Skeletal muscle tissue (tissue), 4 donors: ENCODE data around the gene MAGI2. TPM values are rescaled to one million over a fixed set of nuclear protein-coding genes. Genes with fewer than 3 reads are reported as not detected.

Experiments used
- H3K27ac ChIP-seq: one replicate; pipeline ENCODE4 v1.7.0; 2013; ENCODE audit warnings: mild to moderate bottlenecking, low read depth, low read length, inconsistent platforms
- H3K27me3 ChIP-seq, 3 donors: one replicate each; pipeline ENCODE4 v1.7.0; 2013; ENCODE audit warnings: low read length in 3 of 3; ENCODE audit not compliant: control insufficient read depth in 3 of 3, insufficient read depth in 3 of 3
- H3K36me3 ChIP-seq, 3 donors: one replicate each; pipeline ENCODE4 v1.7.0; 2013; ENCODE audit warnings: low read length in 3 of 3; ENCODE audit not compliant: control insufficient read depth in 3 of 3, insufficient read depth in 3 of 3
- H3K4me1 ChIP-seq, 3 donors: one replicate each; pipeline ENCODE4 v1.7.0; 2013; ENCODE audit warnings: low read length in 3 of 3, mild to moderate bottlenecking in 3 of 3; ENCODE audit not compliant: control insufficient read depth in 3 of 3, insufficient read depth in 3 of 3
- H3K4me3 ChIP-seq, 3 donors: one replicate each; pipeline ENCODE4 v1.7.0; 2013; ENCODE audit warnings: low read length in 3 of 3
- H3K9ac ChIP-seq, 3 donors: one replicate each; pipeline ENCODE4 v1.7.0; 2013; ENCODE audit warnings: low read length in 3 of 3, mild to moderate bottlenecking in 3 of 3, moderate library complexity in 2 of 3, low read depth in 1 of 3
- H3K9me3 ChIP-seq, 3 donors: one replicate each; pipeline ENCODE4 v1.7.0; 2013; ENCODE audit warnings: low read length in 3 of 3; ENCODE audit not compliant: control insufficient read depth in 3 of 3
- total RNA-seq: library from RNA; depleted of rRNA; stranded (reverse); fragments of >200 nt; gene quantifications from one replicate; pipeline ENCODE4 v1.2.3, GENCODE V29; 2014
- donor health status: Osteomylitis.

MAGI2 gene
- total RNA-seq, 1 donor from 2014 or later = 4.2 TPM

GRCh38 chr7:79420464-79420863, 33.0 kb downstream of the MAGI2 start:
- Histone ChIP-seq H3K4me3 (no peak overlapping the region), H3K36me3 (no peaks in the 10 kb centered on the region), H3K4me1 (no peaks in the 10 kb centered on the region), H3K27me3 (no peaks in the 10 kb centered on the region), H3K27ac (no peak overlapping the region), H3K9ac (no peak overlapping the region), H3K9me3 (no peaks in the 10 kb centered on the region)

- Histone ChIP-seq H3K4me3 (no peak overlapping the region), H3K27me3 (no peaks in the 10 kb centered on the region), H3K27ac (no peak overlapping the region), H3K36me3 (no peaks in the 10 kb centered on the region), H3K9me3 (no peaks in the 10 kb centered on the region), H3K9ac (no peak overlapping the region), H3K4me1 (no peaks in the 10 kb centered on the region)
Measured at GRCh38 chr7:79414910-79415309, 38.6 kb downstream of the MAGI2 start.

GRCh38 chr7:79412915-79413314, 40.6 kb downstream of the MAGI2 start:
- H3K27me3 ChIP-seq = no peaks in the 10 kb centered on the region
- no peak overlapping the region for H3K9ac ChIP-seq
- H3K9me3 ChIP-seq = no peaks in the 10 kb centered on the region
- no peak overlapping the region for H3K27ac ChIP-seq
- H3K4me3 ChIP-seq = no peak overlapping the region
- no peaks in the 10 kb centered on the region for H3K4me1 ChIP-seq
- H3K36me3 ChIP-seq = no peaks in the 10 kb centered on the region

GRCh38 chr7:79412438-79412837, 41.0 kb downstream of the MAGI2 start:
- Histone ChIP-seq H3K36me3 (no peaks in the 10 kb centered on the region), H3K27ac (no peak overlapping the region), H3K27me3 (no peaks in the 10 kb centered on the region), H3K9ac (no peak overlapping the region), H3K4me3 (no peak overlapping the region), H3K9me3 (no peaks in the 10 kb centered on the region), H3K4me1 (no peaks in the 10 kb centered on the region)

GRCh38 chr7:79410345-79410744, 43.1 kb downstream of the MAGI2 start:
- H3K9me3 ChIP-seq = no peaks in the 10 kb centered on the region
- H3K36me3 ChIP-seq = no peaks in the 10 kb centered on the region
- H3K27me3 ChIP-seq = no peaks in the 10 kb centered on the region

GRCh38 chr7:79407351-79407750, 46.1 kb downstream of the MAGI2 start:
- Histone ChIP-seq H3K36me3 (no peaks in the 10 kb centered on the region), H3K4me3 (no peak overlapping the region), H3K4me1 (no peaks in the 10 kb centered on the region), H3K27me3 (no peaks in the 10 kb centered on the region), H3K27ac (no peak overlapping the region), H3K9ac (no peak overlapping the region), H3K9me3 (no peaks in the 10 kb centered on the region)

More at GRCh38 chr7:79410345-79410744, 43.1 kb downstream of the MAGI2 start:
- no peaks in the 10 kb centered on the region for H3K4me1 ChIP-seq
- H3K27ac ChIP-seq = no peak overlapping the region
- no peak overlapping the region for H3K9ac ChIP-seq
- H3K4me3 ChIP-seq = no peak overlapping the region

GRCh38 chr7:79406371-79406770, 47.1 kb downstream of the MAGI2 start:
- H3K27me3 ChIP-seq = no peaks in the 10 kb centered on the region
- H3K9ac ChIP-seq = no peak overlapping the region
- H3K4me3 ChIP-seq = no peak overlapping the region
- H3K4me1 ChIP-seq = peaks cover 0 to under 1% (median 0%) of the 10 kb centered on the region in 3 donors
- no peaks in the 10 kb centered on the region for H3K9me3 ChIP-seq
- H3K36me3 ChIP-seq = no peaks in the 10 kb centered on the region
- no peak overlapping the region for H3K27ac ChIP-seq

- no peak overlapping the region for H3K4me3 ChIP-seq
- no peak overlapping the region for H3K27ac ChIP-seq
- H3K9me3 ChIP-seq = no peaks in the 10 kb centered on the region
- no peak overlapping the region for H3K9ac ChIP-seq
- peaks cover 0 to 5% (median 0%) of the 10 kb centered on the region in 3 donors for H3K4me1 ChIP-seq
- no peaks in the 10 kb centered on the region for H3K27me3 ChIP-seq
- no peaks in the 10 kb centered on the region for H3K36me3 ChIP-seq
Measured at GRCh38 chr7:79405368-79405767, 48.1 kb downstream of the MAGI2 start.

- no peak overlapping the region for H3K9ac ChIP-seq
- H3K36me3 ChIP-seq = no peaks in the 10 kb centered on the region
- no peak overlapping the region for H3K4me3 ChIP-seq
- H3K9me3 ChIP-seq = no peaks in the 10 kb centered on the region
- H3K27me3 ChIP-seq = no peaks in the 10 kb centered on the region
- H3K4me1 ChIP-seq = peaks cover 0 to 5% (median 0%) of the 10 kb centered on the region in 3 donors
- no peak overlapping the region for H3K27ac ChIP-seq
Measured at GRCh38 chr7:79403879-79404278, 49.6 kb downstream of the MAGI2 start.

GRCh38 chr7:79403451-79403850, 50.0 kb downstream of the MAGI2 start:
- no peak overlapping the region for H3K27ac ChIP-seq
- H3K9me3 ChIP-seq = no peaks in the 10 kb centered on the region
- H3K4me3 ChIP-seq = no peak overlapping the region
- no peaks in the 10 kb centered on the region for H3K36me3 ChIP-seq
- no peak overlapping the region for H3K9ac ChIP-seq
- peaks cover 0 to 5% (median 0%) of the 10 kb centered on the region in 3 donors for H3K4me1 ChIP-seq
- H3K27me3 ChIP-seq = no peaks in the 10 kb centered on the region

GRCh38 chr7:79401254-79401653, 52.2 kb downstream of the MAGI2 start:
- Histone ChIP-seq H3K9ac (no peak overlapping the region), H3K27me3 (no peaks in the 10 kb centered on the region), H3K4me1 (peaks cover 0 to 5% (median 0%) of the 10 kb centered on the region in 3 donors), H3K27ac (no peak overlapping the region), H3K9me3 (no peaks in the 10 kb centered on the region), H3K36me3 (no peaks in the 10 kb centered on the region), H3K4me3 (no peak overlapping the region)
